ENCODE results near the gene FLOT2. TPM values are rescaled to one million over a fixed set of nuclear protein-coding genes. Genes with fewer than 3 reads are reported as not detected.

FLOT2 gene
- polyA plus RNA-seq, 1 donor (not counting 4 experiments of a cell fraction or from before 2014, with no cell fraction given) = 67.2 TPM

- no peak for DNase-seq (ENCODE audit: low read depth, low spot score)
- TF ChIP-seq CTCF (optimal IDR thresholded peaks at IDR 0.05 in 1 of 3, IDR thresholded peaks at IDR 0.05 in 1 of 3, conservative IDR thresholded peaks at IDR 0.05 in 1 of 3; ENCODE audit: extremely low read depth in 1 of 3, insufficient read depth in 2 of 3, low read length in 3 of 3) (no peak), EZH2 (IDR thresholded peaks at IDR 0.05; ENCODE audit: low read length) (no peak)
- Histone ChIP-seq H3K4me1 (ENCODE audit: control insufficient read depth, extremely low read depth, insufficient read depth, low read length) (peaks cover 4% of the 10 kb centered on the region), H3K4me2 (ENCODE audit: control insufficient read depth, extremely low read depth, insufficient read depth, low read depth, low read length) (no peak overlapping the region), H3K9ac (ENCODE audit: control insufficient read depth, extremely low read depth, insufficient read depth, low read length) (no peak overlapping the region), H4K20me1 (ENCODE audit: control insufficient read depth, extremely low read depth, insufficient read depth, low read length) (peaks cover 4% of the 10 kb centered on the region), H3K9me3 (ENCODE audit: control insufficient read depth, low read depth, low read length) (no peaks in the 10 kb centered on the region), H3K27me3 (ENCODE audit: control insufficient read depth, extremely low read depth, insufficient read depth, low read length) (no peaks in the 10 kb centered on the region), H3K9me1 (ENCODE audit: control insufficient read depth, extremely low read depth, insufficient read depth, low read length) (no peaks in the 10 kb centered on the region), H3K79me2 (ENCODE audit: control insufficient read depth, insufficient read depth, low read length) (peaks cover 90% of the 10 kb centered on the region), H2AFZ (ENCODE audit: control insufficient read depth, low read length) (no peak overlapping the region), H3K36me3 (ENCODE audit: control insufficient read depth in 2 of 2, extremely low read depth in 1 of 2, insufficient read depth in 2 of 2, low read length in 2 of 2) (peaks cover 5 to 8% of the 10 kb centered on the region in 2 experiments), H3K4me3 (ENCODE audit: control insufficient read depth in 2 of 3, extremely low read depth in 1 of 3, insufficient read depth in 2 of 3, low read depth in 1 of 3, low read length in 3 of 3) (no peak overlapping the region), H3K27ac (ENCODE audit: control insufficient read depth, insufficient read depth, low read length) (no peak overlapping the region)
- dilution Hi-C loops (cut with MboI; ENCODE audit: extremely low pct_ligation_motif_present, low sequenced_read_pairs) = no loop called here
- FAIRE-seq = no peak
Observed at GRCh38 chr17:28940142-28940541, 42.6 kb upstream of the FLOT2 start.

- DNase-seq (ENCODE audit: low read depth, low spot score) = no peak
- FAIRE-seq = no peak
- Histone ChIP-seq H3K9ac (ENCODE audit: control insufficient read depth, extremely low read depth, insufficient read depth, low read length) (no peak overlapping the region), H3K4me2 (ENCODE audit: control insufficient read depth, extremely low read depth, insufficient read depth, low read depth, low read length) (no peak overlapping the region), H3K36me3 (ENCODE audit: control insufficient read depth in 2 of 2, extremely low read depth in 1 of 2, insufficient read depth in 2 of 2, low read length in 2 of 2) (peaks cover 5 to 8% of the 10 kb centered on the region in 2 experiments), H2AFZ (ENCODE audit: control insufficient read depth, low read length) (no peak overlapping the region), H3K27me3 (ENCODE audit: control insufficient read depth, extremely low read depth, insufficient read depth, low read length) (no peaks in the 10 kb centered on the region), H3K79me2 (ENCODE audit: control insufficient read depth, insufficient read depth, low read length) (peaks cover 87% of the 10 kb centered on the region), H3K4me1 (ENCODE audit: control insufficient read depth, extremely low read depth, insufficient read depth, low read length) (no peaks in the 10 kb centered on the region), H3K4me3 (ENCODE audit: control insufficient read depth in 2 of 3, extremely low read depth in 1 of 3, insufficient read depth in 2 of 3, low read depth in 1 of 3, low read length in 3 of 3) (no peak overlapping the region), H3K9me1 (ENCODE audit: control insufficient read depth, extremely low read depth, insufficient read depth, low read length) (no peaks in the 10 kb centered on the region), H3K27ac (ENCODE audit: control insufficient read depth, insufficient read depth, low read length) (no peak overlapping the region), H4K20me1 (ENCODE audit: control insufficient read depth, extremely low read depth, insufficient read depth, low read length) (peaks cover 4% of the 10 kb centered on the region), H3K9me3 (ENCODE audit: control insufficient read depth, low read depth, low read length) (no peaks in the 10 kb centered on the region)
- TF ChIP-seq EZH2 (IDR thresholded peaks at IDR 0.05; ENCODE audit: low read length) (no peak), CTCF (optimal IDR thresholded peaks at IDR 0.05 in 1 of 3, IDR thresholded peaks at IDR 0.05 in 1 of 3, conservative IDR thresholded peaks at IDR 0.05 in 1 of 3; ENCODE audit: extremely low read depth in 1 of 3, insufficient read depth in 2 of 3, low read length in 3 of 3) (no peak)
- dilution Hi-C loops (cut with MboI; ENCODE audit: extremely low pct_ligation_motif_present, low sequenced_read_pairs) = no loop called here
Observed at GRCh38 chr17:28938552-28938951, 41.0 kb upstream of the FLOT2 start.

Data from keratinocyte (primary cell).